Peyer's patch (tissue), 4 donors: ENCODE results near the gene CTTNBP2NL.

Source experiments
- POLR2A ChIP-seq, 2 donors: fragments of 450-650 bp; IDR thresholded peaks; one replicate each; pipeline ENCODE4 v1.5.1; 2017; ENCODE audit warnings: antibody characterized with exemption in 2 of 2, mild to moderate bottlenecking in 2 of 2, moderate library complexity in 2 of 2
- TF ChIP-seq, protein P1 (sequence below), 6 experiments: fragments of 450-650 bp in 4 of 6; fragments of 200-600 bp in 2 of 6; sonication (generic) in 1 of 6; IDR thresholded peaks; one replicate each; pipeline ENCODE4 v1.5.1; 2017 to 2019; ENCODE audit warnings: antibody characterized with exemption in 6 of 6, mild to moderate bottlenecking in 3 of 6, moderate library complexity in 1 of 6

DNA sequence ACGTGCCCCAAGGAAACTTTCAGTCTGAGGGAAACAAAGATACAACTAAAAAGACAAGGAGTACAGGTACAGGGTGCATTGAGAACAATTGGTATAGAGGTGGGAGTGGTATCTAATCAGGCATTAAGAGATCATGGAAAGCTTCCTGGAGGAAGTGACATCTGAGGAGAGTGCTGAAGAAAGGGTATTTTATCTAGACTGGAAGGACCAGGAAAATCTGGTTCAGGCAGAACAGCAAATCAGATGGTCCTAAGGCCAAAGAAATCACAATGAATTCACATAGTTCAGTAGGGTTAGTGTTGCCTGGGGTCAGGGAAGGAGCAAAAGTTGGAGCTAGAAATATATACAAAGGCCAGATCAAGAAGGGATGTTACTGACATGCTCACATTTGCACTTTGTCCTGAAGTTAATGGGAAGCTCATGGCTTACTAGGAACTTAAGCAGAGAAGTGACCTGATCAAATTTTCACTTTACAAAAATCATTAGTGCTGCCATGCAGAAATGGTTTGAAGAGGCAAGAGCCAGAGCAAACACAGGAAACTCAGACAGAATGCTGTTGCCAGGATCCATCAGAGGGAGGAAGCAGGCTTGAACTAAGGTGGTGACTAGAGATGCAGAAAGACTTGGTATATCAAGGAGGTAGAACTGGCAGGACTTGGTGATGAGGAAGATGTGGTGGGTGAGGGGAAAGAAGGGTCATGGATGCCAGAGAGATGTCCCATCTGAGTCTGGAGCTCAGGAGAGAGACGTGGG is 14.5 kb upstream of the CTTNBP2NL start:
- no peak for TF ChIP-seq POLR2A (IDR thresholded peaks at IDR 0.05)
- TF ChIP-seq, protein P1, sequence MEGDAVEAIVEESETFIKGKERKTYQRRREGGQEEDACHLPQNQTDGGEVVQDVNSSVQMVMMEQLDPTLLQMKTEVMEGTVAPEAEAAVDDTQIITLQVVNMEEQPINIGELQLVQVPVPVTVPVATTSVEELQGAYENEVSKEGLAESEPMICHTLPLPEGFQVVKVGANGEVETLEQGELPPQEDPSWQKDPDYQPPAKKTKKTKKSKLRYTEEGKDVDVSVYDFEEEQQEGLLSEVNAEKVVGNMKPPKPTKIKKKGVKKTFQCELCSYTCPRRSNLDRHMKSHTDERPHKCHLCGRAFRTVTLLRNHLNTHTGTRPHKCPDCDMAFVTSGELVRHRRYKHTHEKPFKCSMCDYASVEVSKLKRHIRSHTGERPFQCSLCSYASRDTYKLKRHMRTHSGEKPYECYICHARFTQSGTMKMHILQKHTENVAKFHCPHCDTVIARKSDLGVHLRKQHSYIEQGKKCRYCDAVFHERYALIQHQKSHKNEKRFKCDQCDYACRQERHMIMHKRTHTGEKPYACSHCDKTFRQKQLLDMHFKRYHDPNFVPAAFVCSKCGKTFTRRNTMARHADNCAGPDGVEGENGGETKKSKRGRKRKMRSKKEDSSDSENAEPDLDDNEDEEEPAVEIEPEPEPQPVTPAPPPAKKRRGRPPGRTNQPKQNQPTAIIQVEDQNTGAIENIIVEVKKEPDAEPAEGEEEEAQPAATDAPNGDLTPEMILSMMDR (IDR thresholded peaks at IDR 0.05): no peak
